ENCODE results near the gene PIK3R4. TPM values are rescaled to one million over a fixed set of nuclear protein-coding genes. Genes with fewer than 3 reads are reported as not detected.

Gene PIK3R4
- total RNA-seq, 1 experiment from 2014 or later, result 47.3 TPM

DNA sequence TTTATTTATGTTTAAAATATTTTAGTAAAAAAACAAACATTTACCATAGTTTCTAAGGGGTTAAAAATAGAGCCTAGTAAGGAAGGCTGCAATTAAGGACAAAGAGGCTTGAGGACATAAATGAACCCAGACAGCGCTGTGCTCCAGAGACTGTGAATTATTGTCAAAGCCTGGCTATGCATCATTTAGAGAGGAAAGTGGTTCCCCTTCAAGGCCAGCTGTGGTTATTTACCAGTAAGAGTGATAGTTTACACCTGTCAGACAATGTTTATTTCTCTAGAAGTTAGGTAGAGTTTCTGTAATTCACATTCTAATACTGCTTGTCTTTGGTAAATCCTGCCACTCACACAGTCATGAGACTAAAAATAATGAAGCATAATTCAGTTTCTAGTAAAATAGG, 32.4 kb upstream of the PIK3R4 start:
- CTCF ChIA-PET, result no interaction called here
- Mint-ChIP-seq H3K27me3 (ENCODE audit: unreplicated experiment) (no peaks in the 10 kb centered on the region), H3K36me3 (ENCODE audit: insufficient read depth, unreplicated experiment) (no peaks in the 10 kb centered on the region), H3K27ac (ENCODE audit: unreplicated experiment) (no peak overlapping the region), H3K9me3 (ENCODE audit: low read depth, unreplicated experiment) (no peaks in the 10 kb centered on the region), H3K4me1 (ENCODE audit: low read depth, unreplicated experiment) (peaks cover 38% of the 10 kb centered on the region), H3K4me3 (ENCODE audit: low read depth, unreplicated experiment) (no peak overlapping the region)
- intact Hi-C loops (cut with micrococcal nuclease; ENCODE audit: unreplicated experiment), result no loop called here
- no TSS peak for BruUV-seq (replicated peaks)
- no peak for DNase-seq
- TF ChIP-seq, protein P1, sequence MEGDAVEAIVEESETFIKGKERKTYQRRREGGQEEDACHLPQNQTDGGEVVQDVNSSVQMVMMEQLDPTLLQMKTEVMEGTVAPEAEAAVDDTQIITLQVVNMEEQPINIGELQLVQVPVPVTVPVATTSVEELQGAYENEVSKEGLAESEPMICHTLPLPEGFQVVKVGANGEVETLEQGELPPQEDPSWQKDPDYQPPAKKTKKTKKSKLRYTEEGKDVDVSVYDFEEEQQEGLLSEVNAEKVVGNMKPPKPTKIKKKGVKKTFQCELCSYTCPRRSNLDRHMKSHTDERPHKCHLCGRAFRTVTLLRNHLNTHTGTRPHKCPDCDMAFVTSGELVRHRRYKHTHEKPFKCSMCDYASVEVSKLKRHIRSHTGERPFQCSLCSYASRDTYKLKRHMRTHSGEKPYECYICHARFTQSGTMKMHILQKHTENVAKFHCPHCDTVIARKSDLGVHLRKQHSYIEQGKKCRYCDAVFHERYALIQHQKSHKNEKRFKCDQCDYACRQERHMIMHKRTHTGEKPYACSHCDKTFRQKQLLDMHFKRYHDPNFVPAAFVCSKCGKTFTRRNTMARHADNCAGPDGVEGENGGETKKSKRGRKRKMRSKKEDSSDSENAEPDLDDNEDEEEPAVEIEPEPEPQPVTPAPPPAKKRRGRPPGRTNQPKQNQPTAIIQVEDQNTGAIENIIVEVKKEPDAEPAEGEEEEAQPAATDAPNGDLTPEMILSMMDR (IDR thresholded peaks at IDR 0.05; ENCODE audit: unreplicated experiment), result no peak

DNA sequence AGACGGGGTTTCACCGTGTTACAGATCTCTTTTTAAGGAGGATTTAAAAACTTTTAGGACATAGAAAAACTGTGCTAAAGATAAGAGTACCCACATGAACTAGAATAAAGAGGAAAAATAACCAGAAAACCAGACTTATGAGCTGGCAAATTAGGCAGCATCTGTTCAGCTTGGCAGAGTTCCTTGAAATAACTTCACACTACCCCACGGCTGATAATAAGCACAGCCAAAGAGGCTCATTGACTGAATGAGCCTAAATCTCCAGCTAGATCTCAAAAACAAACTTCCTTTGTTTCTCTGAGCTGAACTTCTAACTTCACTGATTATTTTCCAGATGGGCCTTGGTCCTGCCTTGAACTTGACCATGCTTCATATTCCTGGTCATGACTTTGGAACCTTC, 26.7 kb upstream of the PIK3R4 start:
- BruUV-seq (replicated peaks), result no TSS peak
- intact Hi-C loops (cut with micrococcal nuclease; ENCODE audit: unreplicated experiment), result no loop called here
- H3K27me3 Mint-ChIP-seq (ENCODE audit: unreplicated experiment), result no peaks in the 10 kb centered on the region
- H3K36me3 Mint-ChIP-seq (ENCODE audit: insufficient read depth, unreplicated experiment), result no peaks in the 10 kb centered on the region
- peaks cover 32% of the 10 kb centered on the region for H3K4me1 Mint-ChIP-seq (ENCODE audit: low read depth, unreplicated experiment)
- no peak for DNase-seq
- no peak overlapping the region for H3K4me3 Mint-ChIP-seq (ENCODE audit: low read depth, unreplicated experiment)
- TF ChIP-seq, protein P1 (IDR thresholded peaks at IDR 0.05; ENCODE audit: unreplicated experiment), result no peak
- H3K9me3 Mint-ChIP-seq (ENCODE audit: low read depth, unreplicated experiment), result no peaks in the 10 kb centered on the region
- CTCF ChIA-PET, result interaction anchor here (0.5 to 2.1 kb wide), 3 partner anchors 12 to 1378 kb away, joined by 3 to 13 read pairs (median 3); partner anchors contain the start of gene ATP2C1
- no peak overlapping the region for H3K27ac Mint-ChIP-seq (ENCODE audit: unreplicated experiment)

DNA sequence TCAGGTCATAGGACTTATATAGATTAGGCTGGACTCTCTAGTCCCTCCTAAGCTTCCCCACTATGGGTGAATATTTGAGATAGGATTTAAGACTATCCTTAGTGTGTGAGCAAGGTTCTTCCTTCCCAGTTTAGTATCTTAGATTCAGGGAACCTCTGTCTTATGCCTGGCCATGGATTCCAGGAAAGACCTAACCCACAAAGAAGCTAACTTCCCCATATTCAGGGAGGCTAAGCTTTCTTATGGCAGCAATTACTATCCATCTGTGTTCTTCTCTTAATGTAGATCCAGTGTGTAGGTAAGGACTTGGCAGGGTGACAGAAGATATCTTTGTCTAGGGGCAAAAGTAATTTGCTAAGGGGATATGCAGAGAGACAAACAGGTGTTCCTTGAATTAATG, 25.5 kb upstream of the PIK3R4 start:
- H3K9me3 Mint-ChIP-seq (ENCODE audit: low read depth, unreplicated experiment), result no peaks in the 10 kb centered on the region
- H3K27me3 Mint-ChIP-seq (ENCODE audit: unreplicated experiment), result no peaks in the 10 kb centered on the region
- DNase-seq, result no peak
- BruUV-seq (replicated peaks), result no TSS peak
- TF ChIP-seq, protein P1 (IDR thresholded peaks at IDR 0.05; ENCODE audit: unreplicated experiment), result no peak
- no peaks in the 10 kb centered on the region for H3K36me3 Mint-ChIP-seq (ENCODE audit: insufficient read depth, unreplicated experiment)
- H3K27ac Mint-ChIP-seq (ENCODE audit: unreplicated experiment), result no peak overlapping the region
- no peak overlapping the region for H3K4me3 Mint-ChIP-seq (ENCODE audit: low read depth, unreplicated experiment)
- intact Hi-C loops (cut with micrococcal nuclease; ENCODE audit: unreplicated experiment), result no loop called here
- peaks cover 32% of the 10 kb centered on the region for H3K4me1 Mint-ChIP-seq (ENCODE audit: low read depth, unreplicated experiment)
- CTCF ChIA-PET, result interaction anchor here (0.7 to 2.1 kb wide), 5 partner anchors 9 to 172 kb away, joined by 3 to 13 read pairs (median 3); partner anchors contain the start of gene ATP2C1

DNA sequence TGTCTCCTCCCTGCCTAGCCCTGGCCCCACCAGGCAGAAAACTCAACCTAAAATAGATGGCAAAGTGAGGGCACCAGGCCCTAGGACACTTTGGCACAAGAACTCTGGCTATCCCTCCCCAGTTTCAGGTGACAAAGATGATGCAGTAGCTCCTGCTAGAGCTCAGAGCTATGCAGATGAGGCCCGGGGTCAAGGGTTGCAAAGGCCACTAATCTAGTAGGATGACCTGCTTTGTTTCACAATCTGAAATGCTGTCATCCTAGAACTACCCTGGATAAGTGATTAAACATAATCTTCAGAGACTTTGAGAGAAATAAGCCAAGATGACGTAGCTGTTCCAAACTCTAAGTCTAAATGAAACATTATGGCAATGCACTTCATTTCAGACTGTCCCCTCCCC, 24.0 kb upstream of the PIK3R4 start:
- Mint-ChIP-seq H3K4me3 (ENCODE audit: low read depth, unreplicated experiment) (no peak overlapping the region), H3K36me3 (ENCODE audit: insufficient read depth, unreplicated experiment) (no peaks in the 10 kb centered on the region), H3K27ac (ENCODE audit: unreplicated experiment) (no peak overlapping the region), H3K27me3 (ENCODE audit: unreplicated experiment) (no peaks in the 10 kb centered on the region), H3K9me3 (ENCODE audit: low read depth, unreplicated experiment) (no peaks in the 10 kb centered on the region), H3K4me1 (ENCODE audit: low read depth, unreplicated experiment) (peaks cover 32% of the 10 kb centered on the region)
- no TSS peak for BruUV-seq (replicated peaks)
- CTCF ChIA-PET, result no interaction called here
- no peak for DNase-seq
- TF ChIP-seq, protein P1 (IDR thresholded peaks at IDR 0.05; ENCODE audit: unreplicated experiment), result no peak
- intact Hi-C loops (cut with micrococcal nuclease; ENCODE audit: unreplicated experiment), result no loop called here
